Pulmonary artery endothelial cell (primary cell): ENCODE measurements around the gene LPCAT1. TPM values are rescaled to one million over a fixed set of nuclear protein-coding genes. Genes with fewer than 3 reads are reported as not detected.

ENCODE experiments used
- DNase-seq: peaks from one replicate; pipeline ENCODE4 v3.0.0-alpha.2; 2011; ENCODE audit warnings: low read depth, low spot score
- total RNA-seq: library from RNA; depleted of rRNA; stranded (reverse); fragments of >200 nt; gene quantifications from 2 replicates; pipeline ENCODE4 v1.2.3, GENCODE V29; 2014

LPCAT1 gene
- total RNA-seq, 1 donor from 2014 or later: 54.5 TPM

DNA sequence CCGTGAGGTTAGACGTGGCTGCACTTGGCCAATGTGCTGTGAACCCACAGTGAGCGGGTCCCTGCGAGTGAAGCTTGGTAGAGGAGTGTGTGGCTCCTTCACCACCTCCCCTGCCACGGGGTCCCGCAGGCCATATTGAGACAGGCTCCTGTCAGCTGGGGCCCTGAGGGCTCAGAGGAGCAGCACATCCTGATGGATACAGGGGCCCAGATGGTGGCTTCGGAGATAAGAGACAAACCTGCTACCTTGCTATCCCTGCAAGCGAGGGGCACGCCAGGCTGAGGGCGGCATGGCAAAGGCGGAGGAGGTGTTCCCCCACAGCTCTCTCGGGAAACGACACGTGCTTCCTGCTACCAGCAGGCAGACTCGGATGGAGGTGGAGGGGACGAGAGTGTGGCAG, 111.6 kb downstream of the LPCAT1 start:
- DNase-seq: no peak

Other genes with a start within 250 kb of the LPCAT1 start
- 0.07 TPM in 1 of 2 replicates, not detected in the other for gene TERT, start 228.9 kb downstream of the LPCAT1 start, total RNA-seq
- 343 and 431 TPM in 2 replicates for gene CLPTM1L, start 178.9 kb downstream of the LPCAT1 start, total RNA-seq
- not detected in 2 replicates for gene SLC6A3, start 78.5 kb downstream of the LPCAT1 start, total RNA-seq